GM23338 (cell line): Measurements from ENCODE around the gene CERS1. TPM values are rescaled to one million over a fixed set of nuclear protein-coding genes. Genes with fewer than 3 reads are reported as not detected.

ENCODE experiments used
- POLR2AphosphoS5 ChIP-seq: IDR thresholded peaks from 2 replicates; pipeline ENCODE4 v1.6.1; 2016; ENCODE audit warnings: antibody characterized with exemption, low read depth
- STAT1 ChIP-seq: IDR thresholded peaks from one replicate; pipeline ENCODE4 v1.6.1; 2016; ENCODE audit warnings: antibody characterized with exemption; ENCODE audit not compliant: unreplicated experiment
- ZNF114 ChIP-seq: fragments of 250-450 bp; sonication (Bioruptor Pico); IDR thresholded peaks from 2 replicates; pipeline ENCODE4 v1.5.0; 2020; ENCODE audit warnings: mild to moderate bottlenecking, moderate library complexity
- polyA plus RNA-seq: library from polyadenylated mRNA; unstranded; fragments of >200 nt; fragmentation: Nextera tagmentation; extraction: Ambion mirVana; gene quantifications from 2 replicates; pipeline ENCODE4 v1.2.1, GENCODE V29; 2016
- total RNA-seq: library from RNA; depleted of rRNA; stranded (reverse); fragments of >200 nt; shearing (Covaris generic); gene quantifications from 2 replicates; pipeline ENCODE4 v1.2.3, GENCODE V29; 2014
- TF ChIP-seq, protein P1 (sequence below): IDR thresholded peaks from one replicate; pipeline ENCODE4 v1.6.1; 2018; ENCODE audit warnings: antibody characterized with exemption; ENCODE audit not compliant: unreplicated experiment
- TF ChIP-seq, protein P2 (sequence below): IDR thresholded peaks from 2 replicates; pipeline ENCODE4 v1.6.1; 2016; ENCODE audit warnings: antibody characterized with exemption
- TF ChIP-seq, protein P3 (sequence below): fragments of 250-450 bp; sonication (Bioruptor Pico); IDR thresholded peaks from 2 replicates; pipeline ENCODE4 v1.5.0; 2020; ENCODE audit warnings: mild to moderate bottlenecking, moderate library complexity

Gene CERS1
- total and polyA plus RNA-seq, 2 experiments from 2014 or later, result 11.1 to 12.2 TPM

DNA sequence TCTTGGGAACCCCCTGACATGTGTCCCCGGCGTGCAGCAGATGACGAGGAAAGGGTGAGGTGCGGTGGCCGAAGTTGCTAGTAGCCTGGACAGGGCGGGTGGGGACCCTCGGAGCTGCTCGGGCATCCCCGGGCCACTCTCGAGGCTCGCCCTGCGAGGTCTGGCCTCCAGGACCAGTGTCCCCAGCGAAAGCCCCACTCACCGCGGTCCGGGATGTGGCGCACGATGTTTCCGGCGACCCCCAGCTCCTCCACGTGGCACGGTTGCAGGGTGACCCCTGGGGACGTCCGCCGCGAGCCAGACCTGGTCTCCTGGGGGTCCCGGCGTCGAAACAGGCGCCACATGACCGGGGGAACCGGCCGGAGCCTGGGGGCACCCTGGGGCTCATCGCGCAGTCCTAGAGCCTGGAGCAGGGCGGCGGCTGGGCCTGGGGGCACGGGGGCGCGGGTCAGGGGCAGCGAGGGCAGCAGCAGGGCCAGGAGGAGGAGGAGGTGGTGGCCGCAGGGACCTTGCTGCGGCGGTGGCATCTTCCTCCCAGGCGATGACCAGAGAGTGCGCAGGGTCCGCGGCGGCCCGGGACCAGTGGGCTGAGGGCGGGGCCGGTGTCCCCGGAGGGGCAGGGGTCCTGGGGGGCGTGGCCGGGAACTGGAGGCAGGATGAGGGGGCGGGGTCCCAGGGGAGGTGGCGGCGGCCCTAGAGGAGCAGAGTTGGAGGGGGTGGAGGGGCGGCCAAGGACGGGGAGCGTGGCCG, 26.0 kb downstream of the CERS1 start (continued):
- TF ChIP-seq, protein P1, sequence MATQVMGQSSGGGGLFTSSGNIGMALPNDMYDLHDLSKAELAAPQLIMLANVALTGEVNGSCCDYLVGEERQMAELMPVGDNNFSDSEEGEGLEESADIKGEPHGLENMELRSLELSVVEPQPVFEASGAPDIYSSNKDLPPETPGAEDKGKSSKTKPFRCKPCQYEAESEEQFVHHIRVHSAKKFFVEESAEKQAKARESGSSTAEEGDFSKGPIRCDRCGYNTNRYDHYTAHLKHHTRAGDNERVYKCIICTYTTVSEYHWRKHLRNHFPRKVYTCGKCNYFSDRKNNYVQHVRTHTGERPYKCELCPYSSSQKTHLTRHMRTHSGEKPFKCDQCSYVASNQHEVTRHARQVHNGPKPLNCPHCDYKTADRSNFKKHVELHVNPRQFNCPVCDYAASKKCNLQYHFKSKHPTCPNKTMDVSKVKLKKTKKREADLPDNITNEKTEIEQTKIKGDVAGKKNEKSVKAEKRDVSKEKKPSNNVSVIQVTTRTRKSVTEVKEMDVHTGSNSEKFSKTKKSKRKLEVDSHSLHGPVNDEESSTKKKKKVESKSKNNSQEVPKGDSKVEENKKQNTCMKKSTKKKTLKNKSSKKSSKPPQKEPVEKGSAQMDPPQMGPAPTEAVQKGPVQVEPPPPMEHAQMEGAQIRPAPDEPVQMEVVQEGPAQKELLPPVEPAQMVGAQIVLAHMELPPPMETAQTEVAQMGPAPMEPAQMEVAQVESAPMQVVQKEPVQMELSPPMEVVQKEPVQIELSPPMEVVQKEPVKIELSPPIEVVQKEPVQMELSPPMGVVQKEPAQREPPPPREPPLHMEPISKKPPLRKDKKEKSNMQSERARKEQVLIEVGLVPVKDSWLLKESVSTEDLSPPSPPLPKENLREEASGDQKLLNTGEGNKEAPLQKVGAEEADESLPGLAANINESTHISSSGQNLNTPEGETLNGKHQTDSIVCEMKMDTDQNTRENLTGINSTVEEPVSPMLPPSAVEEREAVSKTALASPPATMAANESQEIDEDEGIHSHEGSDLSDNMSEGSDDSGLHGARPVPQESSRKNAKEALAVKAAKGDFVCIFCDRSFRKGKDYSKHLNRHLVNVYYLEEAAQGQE, result no peak
- TF ChIP-seq, protein P2, sequence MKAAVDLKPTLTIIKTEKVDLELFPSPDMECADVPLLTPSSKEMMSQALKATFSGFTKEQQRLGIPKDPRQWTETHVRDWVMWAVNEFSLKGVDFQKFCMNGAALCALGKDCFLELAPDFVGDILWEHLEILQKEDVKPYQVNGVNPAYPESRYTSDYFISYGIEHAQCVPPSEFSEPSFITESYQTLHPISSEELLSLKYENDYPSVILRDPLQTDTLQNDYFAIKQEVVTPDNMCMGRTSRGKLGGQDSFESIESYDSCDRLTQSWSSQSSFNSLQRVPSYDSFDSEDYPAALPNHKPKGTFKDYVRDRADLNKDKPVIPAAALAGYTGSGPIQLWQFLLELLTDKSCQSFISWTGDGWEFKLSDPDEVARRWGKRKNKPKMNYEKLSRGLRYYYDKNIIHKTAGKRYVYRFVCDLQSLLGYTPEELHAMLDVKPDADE, result no peak
- TF ChIP-seq STAT1 (no peak), ZNF114 (no peak), POLR2AphosphoS5 (no peak)
- TF ChIP-seq, protein P3, sequence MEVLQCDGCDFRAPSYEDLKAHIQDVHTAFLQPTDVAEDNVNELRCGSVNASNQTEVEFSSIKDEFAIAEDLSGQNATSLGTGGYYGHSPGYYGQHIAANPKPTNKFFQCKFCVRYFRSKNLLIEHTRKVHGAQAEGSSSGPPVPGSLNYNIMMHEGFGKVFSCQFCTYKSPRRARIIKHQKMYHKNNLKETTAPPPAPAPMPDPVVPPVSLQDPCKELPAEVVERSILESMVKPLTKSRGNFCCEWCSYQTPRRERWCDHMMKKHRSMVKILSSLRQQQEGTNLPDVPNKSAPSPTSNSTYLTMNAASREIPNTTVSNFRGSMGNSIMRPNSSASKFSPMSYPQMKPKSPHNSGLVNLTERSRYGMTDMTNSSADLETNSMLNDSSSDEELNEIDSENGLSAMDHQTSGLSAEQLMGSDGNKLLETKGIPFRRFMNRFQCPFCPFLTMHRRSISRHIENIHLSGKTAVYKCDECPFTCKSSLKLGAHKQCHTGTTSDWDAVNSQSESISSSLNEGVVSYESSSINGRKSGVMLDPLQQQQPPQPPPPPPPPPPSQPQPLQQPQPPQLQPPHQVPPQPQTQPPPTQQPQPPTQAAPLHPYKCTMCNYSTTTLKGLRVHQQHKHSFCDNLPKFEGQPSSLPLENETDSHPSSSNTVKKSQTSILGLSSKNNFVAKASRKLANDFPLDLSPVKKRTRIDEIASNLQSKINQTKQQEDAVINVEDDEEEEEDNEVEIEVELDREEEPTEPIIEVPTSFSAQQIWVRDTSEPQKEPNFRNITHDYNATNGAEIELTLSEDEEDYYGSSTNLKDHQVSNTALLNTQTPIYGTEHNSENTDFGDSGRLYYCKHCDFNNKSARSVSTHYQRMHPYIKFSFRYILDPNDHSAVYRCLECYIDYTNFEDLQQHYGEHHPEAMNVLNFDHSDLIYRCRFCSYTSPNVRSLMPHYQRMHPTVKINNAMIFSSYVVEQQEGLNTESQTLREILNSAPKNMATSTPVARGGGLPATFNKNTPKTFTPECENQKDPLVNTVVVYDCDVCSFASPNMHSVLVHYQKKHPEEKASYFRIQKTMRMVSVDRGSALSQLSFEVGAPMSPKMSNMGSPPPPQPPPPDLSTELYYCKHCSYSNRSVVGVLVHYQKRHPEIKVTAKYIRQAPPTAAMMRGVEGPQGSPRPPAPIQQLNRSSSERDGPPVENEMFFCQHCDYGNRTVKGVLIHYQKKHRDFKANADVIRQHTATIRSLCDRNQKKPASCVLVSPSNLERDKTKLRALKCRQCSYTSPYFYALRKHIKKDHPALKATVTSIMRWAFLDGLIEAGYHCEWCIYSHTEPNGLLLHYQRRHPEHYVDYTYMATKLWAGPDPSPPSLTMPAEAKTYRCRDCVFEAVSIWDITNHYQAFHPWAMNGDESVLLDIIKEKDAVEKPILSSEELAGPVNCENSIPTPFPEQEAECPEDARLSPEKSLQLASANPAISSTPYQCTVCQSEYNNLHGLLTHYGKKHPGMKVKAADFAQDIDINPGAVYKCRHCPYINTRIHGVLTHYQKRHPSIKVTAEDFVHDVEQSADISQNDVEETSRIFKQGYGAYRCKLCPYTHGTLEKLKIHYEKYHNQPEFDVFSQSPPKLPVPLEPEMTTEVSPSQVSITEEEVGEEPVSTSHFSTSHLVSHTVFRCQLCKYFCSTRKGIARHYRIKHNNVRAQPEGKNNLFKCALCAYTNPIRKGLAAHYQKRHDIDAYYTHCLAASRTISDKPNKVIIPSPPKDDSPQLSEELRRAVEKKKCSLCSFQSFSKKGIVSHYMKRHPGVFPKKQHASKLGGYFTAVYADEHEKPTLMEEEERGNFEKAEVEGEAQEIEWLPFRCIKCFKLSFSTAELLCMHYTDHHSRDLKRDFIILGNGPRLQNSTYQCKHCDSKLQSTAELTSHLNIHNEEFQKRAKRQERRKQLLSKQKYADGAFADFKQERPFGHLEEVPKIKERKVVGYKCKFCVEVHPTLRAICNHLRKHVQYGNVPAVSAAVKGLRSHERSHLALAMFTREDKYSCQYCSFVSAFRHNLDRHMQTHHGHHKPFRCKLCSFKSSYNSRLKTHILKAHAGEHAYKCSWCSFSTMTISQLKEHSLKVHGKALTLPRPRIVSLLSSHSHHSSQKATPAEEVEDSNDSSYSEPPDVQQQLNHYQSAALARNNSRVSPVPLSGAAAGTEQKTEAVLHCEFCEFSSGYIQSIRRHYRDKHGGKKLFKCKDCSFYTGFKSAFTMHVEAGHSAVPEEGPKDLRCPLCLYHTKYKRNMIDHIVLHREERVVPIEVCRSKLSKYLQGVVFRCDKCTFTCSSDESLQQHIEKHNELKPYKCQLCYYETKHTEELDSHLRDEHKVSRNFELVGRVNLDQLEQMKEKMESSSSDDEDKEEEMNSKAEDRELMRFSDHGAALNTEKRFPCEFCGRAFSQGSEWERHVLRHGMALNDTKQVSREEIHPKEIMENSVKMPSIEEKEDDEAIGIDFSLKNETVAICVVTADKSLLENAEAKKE (CRISPR knock-in tag), result no peak
